SU-DHL-6 (cell line): ENCODE data around the gene F11R.

ENCODE experiments used
- H2AFZ ChIP-seq: fragments of 200-600 bp; sonication (generic); 2 replicates; pipeline ENCODE4 v1.6.1; 2014; ENCODE audit warnings: low read depth, mild to moderate bottlenecking, moderate library complexity, mixed read lengths, antibody characterized with exemption, low read length; ENCODE audit not compliant: severe bottlenecking
- H3F3A ChIP-seq: fragments of 200-600 bp; shearing (Covaris generic); 2 replicates; pipeline ENCODE4 v1.6.0; 2016; ENCODE audit warnings: antibody characterized with exemption, mild to moderate bottlenecking; ENCODE audit not compliant: insufficient read depth
- H3K27ac ChIP-seq: fragments of 200-600 bp; sonication (generic); 2 replicates; pipeline ENCODE4 v1.5.1; 2016; ENCODE audit warnings: low read depth, mild to moderate bottlenecking, low read length, moderate library complexity, mixed read lengths
- H3K27me3 ChIP-seq: fragments of 200-600 bp; sonication (generic), shearing (Covaris generic); 2 replicates; pipeline ENCODE4 v1.6.0; 2014; ENCODE audit warnings: mild to moderate bottlenecking, low read length
- H3K36me3 ChIP-seq: fragments of 200-600 bp; sonication (generic); 2 replicates; pipeline ENCODE4 v1.6.1; 2014; ENCODE audit warnings: mild to moderate bottlenecking, low read length, mixed read lengths
- H3K4me2 ChIP-seq: fragments of 300-600, 200-600 bp; shearing (Covaris generic), sonication (generic); 2 replicates; pipeline ENCODE4 v1.6.0; 2014; ENCODE audit warnings: low read length, low read depth, mild to moderate bottlenecking; ENCODE audit not compliant: poor library complexity, severe bottlenecking
- H3K4me3 ChIP-seq: fragments of 200-600 bp; sonication (generic); 2 replicates; pipeline ENCODE4 v1.5.1; 2014; ENCODE audit warnings: antibody characterized with exemption, low read length, mild to moderate bottlenecking, mixed read lengths; ENCODE audit not compliant: insufficient read depth, poor library complexity, severe bottlenecking
- H3K79me2 ChIP-seq: fragments of 200-600 bp; sonication (generic); 2 replicates; pipeline ENCODE4 v1.6.1; 2014; ENCODE audit warnings: mild to moderate bottlenecking, low read length, moderate library complexity; ENCODE audit not compliant: insufficient read depth
- H3K9ac ChIP-seq: fragments of 200-600 bp; sonication (generic); 2 replicates; pipeline ENCODE4 v1.7.0; 2014; ENCODE audit warnings: mild to moderate bottlenecking, low read length
- H3K9me2 ChIP-seq: fragments of 200-600 bp; sonication (generic); replicated peaks from 2 replicates; pipeline ENCODE4 v1.6.1; 2014; ENCODE audit warnings: low read length; ENCODE audit not compliant: insufficient read depth
- H3K9me3 ChIP-seq: fragments of 200-600 bp; sonication (generic); 2 replicates; pipeline ENCODE4 v1.6.1; 2014; ENCODE audit warnings: low read length, mixed read lengths; ENCODE audit not compliant: insufficient read depth
- H4K20me1 ChIP-seq: fragments of 200-600 bp; sonication (generic); 2 replicates; pipeline ENCODE4 v1.6.1; 2014; ENCODE audit warnings: low read depth, mild to moderate bottlenecking, antibody characterized with exemption, low read length, moderate library complexity, mixed read lengths
- EZH2phosphoT487 ChIP-seq: fragments of 200-600 bp; sonication (generic), shearing (Covaris generic); conservative IDR thresholded peaks from 2 replicates; pipeline ENCODE4 v1.6.1; 2018; ENCODE audit warnings: mild to moderate bottlenecking, antibody characterized with exemption, low read length, moderate library complexity, mixed read lengths
- TF ChIP-seq, protein P1 (sequence below): fragments of 200-600 bp; sonication (generic); IDR thresholded peaks from one replicate; pipeline ENCODE4 v1.5.1; 2017; ENCODE audit warnings: antibody characterized with exemption, mild to moderate bottlenecking, low read length, moderate library complexity; ENCODE audit not compliant: insufficient read depth, poor library complexity, severe bottlenecking

The F11R gene

DNA sequence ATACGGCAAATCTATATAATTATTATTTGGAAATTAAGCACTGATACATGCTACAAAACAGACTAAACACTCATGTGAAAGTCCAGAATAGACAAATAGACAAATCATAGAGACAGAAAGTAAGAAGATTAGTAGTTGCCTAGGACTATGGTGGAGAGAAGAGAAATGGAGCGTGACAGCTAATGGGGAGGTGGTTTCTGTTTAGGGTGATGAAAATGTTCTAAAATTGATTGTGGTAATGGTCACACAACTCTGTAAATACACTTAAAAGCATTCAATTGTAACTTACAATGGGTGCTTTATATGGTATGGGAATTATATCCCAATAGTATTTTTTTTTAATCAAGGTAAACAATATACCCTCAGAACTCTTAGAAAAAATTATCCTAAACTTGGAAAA lies 45.9 kb downstream of the F11R start:
- Histone ChIP-seq H3K4me3 (no peak overlapping the region), H3K4me2 (no peak overlapping the region), H3F3A (no peaks in the 10 kb centered on the region), H3K9ac (no peak overlapping the region), H3K27ac (no peak overlapping the region), H3K79me2 (no peaks in the 10 kb centered on the region), H4K20me1 (no peaks in the 10 kb centered on the region), H3K9me2 (no peaks in the 10 kb centered on the region), H2AFZ (no peak overlapping the region), H3K27me3 (no peaks in the 10 kb centered on the region), H3K9me3 (no peaks in the 10 kb centered on the region), H3K36me3 (no peaks in the 10 kb centered on the region)
- no peak for TF ChIP-seq EZH2phosphoT487
- TF ChIP-seq, protein P1, sequence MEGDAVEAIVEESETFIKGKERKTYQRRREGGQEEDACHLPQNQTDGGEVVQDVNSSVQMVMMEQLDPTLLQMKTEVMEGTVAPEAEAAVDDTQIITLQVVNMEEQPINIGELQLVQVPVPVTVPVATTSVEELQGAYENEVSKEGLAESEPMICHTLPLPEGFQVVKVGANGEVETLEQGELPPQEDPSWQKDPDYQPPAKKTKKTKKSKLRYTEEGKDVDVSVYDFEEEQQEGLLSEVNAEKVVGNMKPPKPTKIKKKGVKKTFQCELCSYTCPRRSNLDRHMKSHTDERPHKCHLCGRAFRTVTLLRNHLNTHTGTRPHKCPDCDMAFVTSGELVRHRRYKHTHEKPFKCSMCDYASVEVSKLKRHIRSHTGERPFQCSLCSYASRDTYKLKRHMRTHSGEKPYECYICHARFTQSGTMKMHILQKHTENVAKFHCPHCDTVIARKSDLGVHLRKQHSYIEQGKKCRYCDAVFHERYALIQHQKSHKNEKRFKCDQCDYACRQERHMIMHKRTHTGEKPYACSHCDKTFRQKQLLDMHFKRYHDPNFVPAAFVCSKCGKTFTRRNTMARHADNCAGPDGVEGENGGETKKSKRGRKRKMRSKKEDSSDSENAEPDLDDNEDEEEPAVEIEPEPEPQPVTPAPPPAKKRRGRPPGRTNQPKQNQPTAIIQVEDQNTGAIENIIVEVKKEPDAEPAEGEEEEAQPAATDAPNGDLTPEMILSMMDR: no peak

GRCh38 chr1:160973491-160973890 lies 47.5 kb downstream of the F11R start:
- Histone ChIP-seq H3F3A (no peaks in the 10 kb centered on the region), H2AFZ (no peak overlapping the region), H3K4me2 (no peak overlapping the region), H3K9ac (no peak overlapping the region), H3K9me2 (no peaks in the 10 kb centered on the region), H3K36me3 (no peaks in the 10 kb centered on the region), H3K27me3 (no peaks in the 10 kb centered on the region), H3K4me3 (no peak overlapping the region), H4K20me1 (no peaks in the 10 kb centered on the region), H3K9me3 (no peaks in the 10 kb centered on the region), H3K79me2 (no peaks in the 10 kb centered on the region), H3K27ac (no peak overlapping the region)
- TF ChIP-seq, protein P1: no peak
- TF ChIP-seq EZH2phosphoT487: no peak

GRCh38 chr1:160972939-160973338 lies 48.0 kb downstream of the F11R start:
- Histone ChIP-seq H3K9me3 (no peaks in the 10 kb centered on the region), H3K27ac (no peak overlapping the region), H3K79me2 (no peaks in the 10 kb centered on the region), H3K27me3 (no peaks in the 10 kb centered on the region), H2AFZ (no peak overlapping the region), H3K9me2 (no peaks in the 10 kb centered on the region), H3F3A (no peaks in the 10 kb centered on the region), H3K9ac (no peak overlapping the region), H3K4me2 (no peak overlapping the region), H3K36me3 (no peaks in the 10 kb centered on the region), H4K20me1 (no peaks in the 10 kb centered on the region), H3K4me3 (no peak overlapping the region)
- TF ChIP-seq, protein P1: no peak
- no peak for TF ChIP-seq EZH2phosphoT487
